ENCODE results near the gene SH3BGRL2.

DNA sequence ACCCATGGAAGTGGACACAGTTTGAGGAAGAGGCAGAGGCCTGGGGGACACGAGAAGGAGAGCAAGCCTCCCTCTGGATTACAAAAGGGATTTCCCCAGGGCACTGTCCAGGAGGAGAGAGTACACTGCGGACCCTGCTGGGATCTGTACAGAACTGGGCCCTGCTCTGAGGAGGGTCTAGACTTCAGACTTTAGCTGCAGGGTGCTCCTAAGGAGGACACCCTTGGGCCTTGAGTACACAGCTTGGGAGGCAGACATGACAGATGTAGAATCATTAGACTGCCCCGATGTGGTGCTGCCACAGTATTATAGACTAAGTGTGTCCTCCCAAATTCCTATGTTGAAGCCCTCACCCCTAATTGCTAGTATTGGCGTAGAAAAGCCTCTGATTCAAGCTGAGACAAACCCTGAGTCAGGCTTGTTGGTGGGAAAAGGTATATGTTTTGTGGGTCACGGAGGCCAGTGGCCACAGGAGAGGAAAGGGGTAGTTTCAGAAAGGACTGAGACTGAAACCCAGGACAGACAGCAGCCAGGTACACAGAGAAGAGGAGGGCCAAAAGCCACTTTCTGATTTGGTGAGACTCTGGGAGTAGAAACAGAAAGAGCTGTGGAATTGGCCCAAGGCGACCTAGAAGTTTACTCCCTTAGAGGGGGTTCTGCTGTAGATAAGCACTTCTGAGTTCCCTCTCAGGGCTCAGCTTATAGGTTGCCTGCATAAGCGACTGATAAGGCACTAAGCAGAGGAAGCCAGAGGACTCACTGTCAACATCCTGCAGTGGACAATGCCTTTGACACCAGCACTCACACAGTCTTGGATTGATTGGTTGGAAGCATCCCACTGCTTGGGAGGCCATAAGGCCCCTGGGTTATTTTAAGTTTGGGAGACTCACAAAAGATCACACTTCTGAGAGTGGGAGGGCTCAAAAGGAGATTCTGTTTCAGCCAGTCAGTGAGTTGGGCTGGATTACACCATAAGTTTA lies 16.5 kb upstream of the SH3BGRL2 start:
- TF ChIP-seq, protein P1, sequence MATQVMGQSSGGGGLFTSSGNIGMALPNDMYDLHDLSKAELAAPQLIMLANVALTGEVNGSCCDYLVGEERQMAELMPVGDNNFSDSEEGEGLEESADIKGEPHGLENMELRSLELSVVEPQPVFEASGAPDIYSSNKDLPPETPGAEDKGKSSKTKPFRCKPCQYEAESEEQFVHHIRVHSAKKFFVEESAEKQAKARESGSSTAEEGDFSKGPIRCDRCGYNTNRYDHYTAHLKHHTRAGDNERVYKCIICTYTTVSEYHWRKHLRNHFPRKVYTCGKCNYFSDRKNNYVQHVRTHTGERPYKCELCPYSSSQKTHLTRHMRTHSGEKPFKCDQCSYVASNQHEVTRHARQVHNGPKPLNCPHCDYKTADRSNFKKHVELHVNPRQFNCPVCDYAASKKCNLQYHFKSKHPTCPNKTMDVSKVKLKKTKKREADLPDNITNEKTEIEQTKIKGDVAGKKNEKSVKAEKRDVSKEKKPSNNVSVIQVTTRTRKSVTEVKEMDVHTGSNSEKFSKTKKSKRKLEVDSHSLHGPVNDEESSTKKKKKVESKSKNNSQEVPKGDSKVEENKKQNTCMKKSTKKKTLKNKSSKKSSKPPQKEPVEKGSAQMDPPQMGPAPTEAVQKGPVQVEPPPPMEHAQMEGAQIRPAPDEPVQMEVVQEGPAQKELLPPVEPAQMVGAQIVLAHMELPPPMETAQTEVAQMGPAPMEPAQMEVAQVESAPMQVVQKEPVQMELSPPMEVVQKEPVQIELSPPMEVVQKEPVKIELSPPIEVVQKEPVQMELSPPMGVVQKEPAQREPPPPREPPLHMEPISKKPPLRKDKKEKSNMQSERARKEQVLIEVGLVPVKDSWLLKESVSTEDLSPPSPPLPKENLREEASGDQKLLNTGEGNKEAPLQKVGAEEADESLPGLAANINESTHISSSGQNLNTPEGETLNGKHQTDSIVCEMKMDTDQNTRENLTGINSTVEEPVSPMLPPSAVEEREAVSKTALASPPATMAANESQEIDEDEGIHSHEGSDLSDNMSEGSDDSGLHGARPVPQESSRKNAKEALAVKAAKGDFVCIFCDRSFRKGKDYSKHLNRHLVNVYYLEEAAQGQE (IDR thresholded peaks at IDR 0.05; ENCODE audit: low read depth): no peak
- TF ChIP-seq, protein P2, sequence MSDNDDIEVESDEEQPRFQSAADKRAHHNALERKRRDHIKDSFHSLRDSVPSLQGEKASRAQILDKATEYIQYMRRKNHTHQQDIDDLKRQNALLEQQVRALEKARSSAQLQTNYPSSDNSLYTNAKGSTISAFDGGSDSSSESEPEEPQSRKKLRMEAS (IDR thresholded peaks at IDR 0.05): no peak
- TF ChIP-seq EP300 (IDR thresholded peaks at IDR 0.05; ENCODE audit: borderline replicate concordance) (no peak), TCF12 (IDR thresholded peaks at IDR 0.05; ENCODE audit: low read depth) (no peak), TEAD4 (IDR thresholded peaks at IDR 0.05) (no peak), TAF1 (IDR thresholded peaks at IDR 0.05; ENCODE audit: low read depth) (no peak), CEBPB (IDR thresholded peaks at IDR 0.05) (no peak), YY1 (IDR thresholded peaks at IDR 0.05; ENCODE audit: low read depth) (no peak), RAD21 (IDR thresholded peaks at IDR 0.05; ENCODE audit: low read depth) (no peak), FOXM1 (IDR thresholded peaks at IDR 0.05; ENCODE audit: borderline replicate concordance, low read depth) (no peak)

All from Ishikawa (cell line).